Right cardiac atrium (tissue), 5 donors: Measurements from ENCODE around the gene RAB7A. TPM values are rescaled to one million over a fixed set of nuclear protein-coding genes. Genes with fewer than 3 reads are reported as not detected.

Experiments used
- ATAC-seq, 2 donors: fragments of 200-7000 bp; cut with Tn5 transposase; one replicate each; pipeline versions ENCODE4 v1.8.0 to v1.9.1; 2020; ENCODE audit warnings: moderate library complexity in 2 of 2, mild to moderate bottlenecking in 1 of 2
- DNase-seq, 3 donors: peaks; one replicate each; pipeline ENCODE4 v3.0.0-alpha.2; 2020
- H3K27ac ChIP-seq: one replicate; pipeline ENCODE4 v1.5.1; 2013; ENCODE audit warnings: mild to moderate bottlenecking, low read length, control low read depth, moderate library complexity
- H3K27me3 ChIP-seq: one replicate; pipeline ENCODE4 v1.6.1; 2013; ENCODE audit not compliant: control insufficient read depth, insufficient read depth
- H3K4me1 ChIP-seq: one replicate; pipeline ENCODE4 v1.6.1; 2013; ENCODE audit warnings: low read length; ENCODE audit not compliant: control insufficient read depth, insufficient read depth
- H3K4me3 ChIP-seq: one replicate; pipeline ENCODE4 v1.5.1; 2013; ENCODE audit warnings: low read length, control low read depth
- H3K9me3 ChIP-seq: one replicate; pipeline ENCODE4 v1.6.1; 2013; ENCODE audit warnings: low read length; ENCODE audit not compliant: control insufficient read depth
- WGBS: extraction: QIAGEN DNeasy Blood & Tissue Kit; methylation state at CpG from one replicate; pipeline ENCODE4 v1.1.7; 2013; 5-methylcytosine and 5-hydroxymethylcytosine counted together
- intact Hi-C, 4 donors: fragments of 100-400 bp; cut with DNase I; formaldehyde crosslinking; loops; one replicate each; pipeline versions ENCODE4 v1.11.0 to v1.14.0; 2022 to 2023
- polyA plus RNA-seq: library from polyadenylated mRNA; stranded (reverse); fragments of 200-250 nt; gene quantifications from one replicate; pipeline ENCODE4 v1.2.3, GENCODE V29; 2013
- total RNA-seq, 4 donors: library from RNA; stranded (reverse); fragmentation: NEBNext Ultra II Directional; extraction: Animal tissue kit (Norgen Biotek cat#: 25700); gene quantifications; one replicate each; pipeline ENCODE4 v1.2.1, GENCODE V29; 2021
- donor health status: healthy with polysubstance abuse.
- donor health status: DM: no; HTN: yes; CAD: no.
- donor health status: DM: no; HTN: no; CAD: no.
- donor health status: DM: no; HTN: yes; CAD: no; lungs with severe emphysema.
- donor health status: DM: yes; HTN: yes; CAD: no.

RAB7A gene
- total and polyA plus RNA-seq, 5 donors = 192 to 242 (median 234) TPM

GRCh38 chr3:128775906-128776542 lies 50.0 kb downstream of the RAB7A start:
- ATAC-seq (no peak), DNase-seq (no peak)
- WGBS = 86% methylated on average over 3 of the region's 3 CpGs
- Histone ChIP-seq H3K27me3 (no peaks in the 10 kb centered on the region), H3K4me1 (peaks cover 10% of the 10 kb centered on the region), H3K9me3 (no peaks in the 10 kb centered on the region), H3K27ac (no peak overlapping the region), H3K4me3 (no peak overlapping the region)
- intact Hi-C loops = no loop called here

- peaks cover 17% of the 10 kb centered on the region for H3K4me1 ChIP-seq
- H3K9me3 ChIP-seq = no peaks in the 10 kb centered on the region
- no peak overlapping the region for H3K4me3 ChIP-seq
- H3K27me3 ChIP-seq = no peaks in the 10 kb centered on the region
- no peak for DNase-seq
- H3K27ac ChIP-seq = peak overlapping the region; percentile 75
- ATAC-seq = peak in 1 of 2 donors; percentile 19
- WGBS = 35% methylated on average over 1 of the region's 1 CpG
- intact Hi-C loops = loop anchor here in 1 of 4 donors (10.0 kb wide), 1 partner anchor 55 kb away; the partner anchor contains the start of gene RAB7A
Observed at GRCh38 chr3:128780101-128780837, 54.3 kb downstream of the RAB7A start.

DNA sequence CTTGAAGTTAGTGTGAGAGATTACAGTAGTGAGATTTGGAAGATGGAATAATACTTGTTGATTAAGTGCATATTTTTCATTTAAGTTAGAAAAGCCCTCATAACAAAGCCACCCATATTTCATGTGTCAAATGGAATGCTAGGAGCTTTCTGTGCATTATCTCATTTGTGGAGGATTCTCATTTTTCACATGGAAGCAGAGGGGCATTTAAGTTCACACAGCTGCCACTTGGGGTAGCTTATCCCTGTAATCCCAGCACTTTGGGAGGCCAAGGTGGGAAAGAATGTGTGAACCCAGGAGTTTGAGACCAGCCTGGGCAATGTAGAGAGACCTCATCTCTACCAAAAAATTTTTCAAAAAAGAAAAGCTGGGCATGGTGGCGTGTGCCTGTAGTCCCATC lies 55.2 kb downstream of the RAB7A start:
- Histone ChIP-seq H3K9me3 (no peaks in the 10 kb centered on the region), H3K27me3 (no peaks in the 10 kb centered on the region), H3K27ac (peak overlapping the region; percentile 35), H3K4me1 (peaks cover 21% of the 10 kb centered on the region), H3K4me3 (no peak overlapping the region)
- intact Hi-C loops = loop anchor here in 1 of 4 donors (10.0 kb wide), 1 partner anchor 56 kb away; the partner anchor contains the start of gene RAB7A
- no peak for DNase-seq
- WGBS = 96% methylated on average over 1 of the region's 1 CpG
- no peak for ATAC-seq

- 89% methylated on average over 5 of the region's 5 CpGs for WGBS
- no peaks in the 10 kb centered on the region for H3K9me3 ChIP-seq
- intact Hi-C loops = loop anchor here in 1 of 4 donors (10.0 kb wide), 1 partner anchor 58 kb away; the partner anchor contains the start of gene RAB7A
- no peaks in the 10 kb centered on the region for H3K27me3 ChIP-seq
- no peak overlapping the region for H3K4me3 ChIP-seq
- H3K27ac ChIP-seq = no peak overlapping the region
- ATAC-seq (no peak), DNase-seq (no peak)
- H3K4me1 ChIP-seq = peaks cover 29% of the 10 kb centered on the region
Observed at GRCh38 chr3:128782282-128783146, 56.5 kb downstream of the RAB7A start.

DNA sequence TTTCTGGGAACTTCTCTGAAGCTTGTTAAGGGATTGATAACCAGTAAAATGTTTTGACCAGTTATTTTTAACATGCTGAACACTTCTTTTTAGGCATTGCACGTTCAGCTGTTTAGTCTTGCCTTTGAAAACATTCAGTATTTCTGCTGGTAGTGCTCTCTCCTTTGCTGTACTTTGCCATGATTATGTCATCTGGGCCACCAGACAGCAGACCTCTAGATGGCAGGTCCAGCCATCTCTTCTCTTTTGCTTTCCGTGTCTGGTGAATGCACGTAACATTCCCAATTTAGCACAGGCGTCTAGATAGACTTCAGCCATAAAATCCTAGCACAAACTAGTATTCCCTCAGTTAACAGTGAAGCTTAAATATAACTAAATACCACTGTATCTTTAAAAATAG lies 57.8 kb downstream of the RAB7A start:
- H3K4me1 ChIP-seq = peaks cover 31% of the 10 kb centered on the region
- no peaks in the 10 kb centered on the region for H3K9me3 ChIP-seq
- intact Hi-C loops = loop anchor here in 1 of 4 donors (10.0 kb wide), 1 partner anchor 59 kb away; the partner anchor contains the start of gene RAB7A
- H3K27ac ChIP-seq = no peak overlapping the region
- no peak for DNase-seq
- no peak overlapping the region for H3K4me3 ChIP-seq
- 57% methylated on average over 4 of the region's 4 CpGs for WGBS
- H3K27me3 ChIP-seq = no peaks in the 10 kb centered on the region
- ATAC-seq = peak; percentile 44 to 55

- Histone ChIP-seq H3K9me3 (no peaks in the 10 kb centered on the region), H3K27me3 (no peaks in the 10 kb centered on the region), H3K4me1 (peaks cover 31% of the 10 kb centered on the region), H3K4me3 (no peak overlapping the region), H3K27ac (peak overlapping the region; percentile 68)
- WGBS = 57% methylated on average over 7 of the region's 7 CpGs
- ATAC-seq (peak; percentile 68 to 80), DNase-seq (peak; percentile 31 to 79 (median 79))
- intact Hi-C loops = loop anchor here in 1 of 4 donors (10.0 kb wide), 1 partner anchor 59 kb away; the partner anchor contains the start of gene RAB7A
Observed at GRCh38 chr3:128784232-128784631, 58.2 kb downstream of the RAB7A start.

DNA sequence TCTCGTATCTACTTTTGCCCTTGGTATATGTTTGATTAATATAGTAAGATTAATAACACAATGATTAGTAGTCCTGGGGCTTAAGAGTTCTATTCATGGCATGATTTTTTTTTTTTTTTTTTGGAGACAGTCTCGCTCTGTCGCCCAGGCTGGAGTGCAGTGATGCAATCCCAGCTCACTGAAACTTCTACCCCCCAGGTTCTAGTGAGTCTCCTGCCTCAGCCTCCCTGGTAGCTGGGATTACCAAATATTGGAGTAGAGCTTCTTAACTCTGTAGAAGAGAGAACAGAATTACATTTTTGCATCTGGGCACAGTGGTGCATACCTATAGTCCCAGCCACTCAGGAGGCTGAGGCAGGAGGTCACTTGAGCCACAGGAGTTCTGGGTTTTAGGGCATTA lies 58.9 kb downstream of the RAB7A start:
- intact Hi-C loops = loop anchor here in 1 of 4 donors (10.0 kb wide), 1 partner anchor 60 kb away; the partner anchor contains the start of gene RAB7A
- no peaks in the 10 kb centered on the region for H3K9me3 ChIP-seq

DNA sequence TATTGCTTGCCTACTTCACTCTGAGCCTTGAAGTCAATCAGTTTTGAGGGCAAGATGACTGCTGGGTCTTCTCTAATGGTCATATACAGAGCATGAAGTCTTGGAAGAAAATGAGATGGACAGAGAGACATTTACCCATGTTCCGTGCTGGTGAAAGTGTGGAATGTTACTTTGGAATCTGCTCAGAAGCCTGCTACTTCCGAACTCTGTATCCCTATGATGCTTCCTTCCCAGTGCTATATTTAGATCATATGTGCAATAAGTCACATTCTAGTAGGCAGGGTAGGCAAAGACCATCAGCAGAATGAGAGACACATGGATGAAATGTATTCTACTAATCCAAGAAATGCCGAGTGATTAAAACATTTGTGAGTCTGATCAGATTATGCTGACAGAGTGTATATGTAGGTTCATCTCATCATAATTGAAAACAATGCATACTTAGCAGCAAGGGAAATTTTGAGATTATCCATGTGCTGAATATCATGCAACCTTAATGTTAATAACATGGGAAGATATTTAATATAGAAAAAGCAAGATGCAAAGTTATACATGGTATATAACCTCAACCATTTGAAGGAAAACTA lies 60.5 kb downstream of the RAB7A start:
- WGBS = 17% methylated on average over 3 of the region's 3 CpGs
- DNase-seq (no peak), ATAC-seq (peak; percentile 7 to 38)
- intact Hi-C loops = loop anchor here in 1 of 4 donors (10.0 kb wide), 1 partner anchor 62 kb away; the partner anchor contains the start of gene RAB7A
- H3K9me3 ChIP-seq = no peaks in the 10 kb centered on the region
- no peaks in the 10 kb centered on the region for H3K27me3 ChIP-seq
- H3K4me1 ChIP-seq = peaks cover 32% of the 10 kb centered on the region
- peak overlapping the region; percentile 75 for H3K27ac ChIP-seq
- no peak overlapping the region for H3K4me3 ChIP-seq

More for the DNA sequence above, 58.9 kb downstream of the RAB7A start:
- WGBS = 61% methylated on average over 3 of the region's 3 CpGs
- no peaks in the 10 kb centered on the region for H3K27me3 ChIP-seq
- H3K4me3 ChIP-seq = no peak overlapping the region
- ATAC-seq (no peak), DNase-seq (no peak)
- peaks cover 33% of the 10 kb centered on the region for H3K4me1 ChIP-seq
- H3K27ac ChIP-seq = peak overlapping the region; percentile 14

DNA sequence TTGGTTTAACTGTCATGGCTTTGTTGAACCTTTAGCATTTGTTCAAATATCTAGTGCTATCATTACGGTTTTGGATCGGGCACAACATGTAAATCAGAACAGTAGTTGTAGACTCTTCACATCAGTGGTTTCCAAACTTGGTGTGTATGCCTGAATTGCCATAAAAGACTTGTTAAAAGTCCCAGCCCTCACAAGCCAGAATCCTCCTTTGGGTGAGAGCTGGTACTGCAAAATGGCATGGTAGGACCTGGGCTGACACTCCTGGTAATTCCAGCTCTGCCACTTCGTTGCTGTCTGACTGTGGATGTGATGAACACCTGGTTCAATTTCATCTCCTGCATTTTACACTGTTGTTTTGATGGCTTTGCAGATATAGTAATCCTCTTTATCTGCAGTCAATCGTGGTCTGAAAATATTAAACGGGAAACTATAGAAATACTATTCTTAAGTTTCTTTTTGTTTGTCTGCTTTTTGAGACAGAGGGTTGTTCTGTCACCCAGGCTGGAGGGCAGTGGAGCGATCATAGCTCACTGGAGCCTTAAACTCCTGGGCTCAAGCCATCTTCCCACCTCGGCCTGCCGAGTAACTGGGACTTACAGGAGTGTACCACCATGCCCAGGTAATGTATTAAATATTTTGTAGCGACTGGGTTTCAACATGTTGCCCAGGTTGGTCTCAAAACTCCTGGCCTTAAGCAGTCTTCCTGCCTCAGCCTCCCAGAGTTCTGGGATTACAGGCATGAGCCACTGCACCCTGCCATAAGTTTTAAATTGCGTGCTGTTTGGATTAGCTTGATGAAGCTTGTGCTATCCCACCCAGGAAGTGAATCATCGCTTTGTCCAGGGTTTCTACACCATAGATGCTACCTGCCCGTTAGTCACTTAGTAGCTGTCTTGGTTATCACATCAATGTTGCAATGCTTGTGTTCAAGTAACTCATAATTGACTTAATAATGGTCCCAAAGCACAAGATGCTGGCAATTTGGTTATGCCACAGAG lies 61.6 kb downstream of the RAB7A start:
- ATAC-seq (no peak), DNase-seq (no peak)
- Histone ChIP-seq H3K9me3 (no peaks in the 10 kb centered on the region), H3K4me1 (peaks cover 29% of the 10 kb centered on the region), H3K4me3 (no peak overlapping the region), H3K27ac (peak overlapping the region; percentile 42), H3K27me3 (no peaks in the 10 kb centered on the region)
- 87% methylated on average over 12 of the region's 12 CpGs for WGBS
- intact Hi-C loops = loop anchor here in 1 of 4 donors (10.0 kb wide), 1 partner anchor 63 kb away; the partner anchor contains the start of gene RAB7A
